ENCODE measurements around the gene ZNF423.

GRCh38 chr16:49742428-49743202 is 113.3 kb downstream of the ZNF423 start:
- no peak for TF ChIP-seq CTCF (IDR thresholded peaks at IDR 0.05)
- no peak for TF ChIP-seq POLR2AphosphoS5 (IDR thresholded peaks at IDR 0.05; ENCODE audit: low read depth, low read length)
- TF ChIP-seq REST (IDR thresholded peaks at IDR 0.05; ENCODE audit: insufficient read depth in 1 of 2, low read depth in 2 of 2, low read length in 1 of 2): no peak
- no peak for TF ChIP-seq TCF7L2 (IDR thresholded peaks at IDR 0.05; ENCODE audit: low read depth, low read length)
- no peak for TF ChIP-seq SIN3A (IDR thresholded peaks at IDR 0.05; ENCODE audit: borderline replicate concordance, insufficient read depth, low read depth, low read length)
